H9 (cell line): ENCODE results near the gene HAUS2. TPM values are rescaled to one million over a fixed set of nuclear protein-coding genes. Genes with fewer than 3 reads are reported as not detected.

Experiments used
- DNase-seq: peaks from one replicate; pipeline ENCODE4 v3.0.0-alpha.2; 2017
- H2AFZ ChIP-seq: one replicate; pipeline ENCODE4 v1.6.1; 2013; ENCODE audit warnings: mild to moderate bottlenecking, low read length, control low read depth, moderate library complexity
- H2AK5ac ChIP-seq: 2 replicates; pipeline ENCODE4 v1.6.1; 2013; ENCODE audit warnings: low read length, control low read depth, mixed read lengths; ENCODE audit not compliant: insufficient read length
- H2BK120ac ChIP-seq: one replicate; pipeline ENCODE4 v1.6.1; 2013; ENCODE audit warnings: low read depth, mild to moderate bottlenecking, low read length, control low read depth, inconsistent platforms; ENCODE audit not compliant: poor library complexity, severe bottlenecking
- H2BK12ac ChIP-seq: 2 replicates; pipeline ENCODE4 v1.6.1; 2013; ENCODE audit warnings: low read length, control low read depth, mixed read lengths, low read depth; ENCODE audit not compliant: insufficient read length
- H2BK15ac ChIP-seq: 2 replicates; pipeline ENCODE4 v1.6.1; 2013; ENCODE audit warnings: low read depth, low read length, control low read depth
- H2BK20ac ChIP-seq: one replicate; pipeline ENCODE4 v1.6.1; 2013; ENCODE audit warnings: low read depth, mild to moderate bottlenecking, low read length, control low read depth, inconsistent platforms; ENCODE audit not compliant: poor library complexity, severe bottlenecking
- H2BK5ac ChIP-seq: 2 replicates; pipeline ENCODE4 v1.6.1; 2013; ENCODE audit warnings: low read length, control low read depth, mixed read lengths; ENCODE audit not compliant: insufficient read length
- H3K14ac ChIP-seq: 2 replicates; pipeline ENCODE4 v1.6.1; 2013; ENCODE audit warnings: low read length, control low read depth; ENCODE audit not compliant: insufficient read depth
- H3K18ac ChIP-seq: 2 replicates; pipeline ENCODE4 v1.6.1; 2013; ENCODE audit warnings: low read depth, mild to moderate bottlenecking, mixed read lengths, low read length, control low read depth; ENCODE audit not compliant: insufficient read length
- H3K23ac ChIP-seq: 2 replicates; pipeline ENCODE4 v1.6.1; 2013; ENCODE audit warnings: low read length, control low read depth, mixed read lengths, low read depth; ENCODE audit not compliant: insufficient read length
- H3K23me2 ChIP-seq: 2 replicates; pipeline ENCODE4 v1.6.1; 2013; ENCODE audit warnings: low read depth, mild to moderate bottlenecking, mixed read lengths, low read length, control low read depth; ENCODE audit not compliant: insufficient read length, poor library complexity, severe bottlenecking
- H3K27ac ChIP-seq: 2 replicates; pipeline ENCODE4 v1.5.1; 2013; ENCODE audit warnings: low read length, control low read depth, mixed read lengths, low read depth; ENCODE audit not compliant: insufficient read length
- H3K27me3 ChIP-seq: 2 replicates; pipeline ENCODE4 v1.6.1; 2013; ENCODE audit warnings: low read length, control low read depth, inconsistent platforms; ENCODE audit not compliant: insufficient read depth
- H3K4ac ChIP-seq: 2 replicates; pipeline ENCODE4 v1.6.1; 2013; ENCODE audit warnings: low read depth, mild to moderate bottlenecking, control low read depth, inconsistent platforms, low read length, moderate library complexity
- H3K4me1 ChIP-seq: 2 replicates; pipeline ENCODE4 v1.6.1; 2013; ENCODE audit warnings: low read length, control low read depth, inconsistent platforms; ENCODE audit not compliant: insufficient read depth
- H3K4me2 ChIP-seq: 2 replicates; pipeline ENCODE4 v1.6.1; 2013; ENCODE audit warnings: low read length, control low read depth, mixed read lengths; ENCODE audit not compliant: insufficient read length, insufficient read depth
- H3K56ac ChIP-seq: 2 replicates; pipeline ENCODE4 v1.6.1; 2013; ENCODE audit warnings: low read depth, mild to moderate bottlenecking, mixed read lengths, low read length, control low read depth; ENCODE audit not compliant: insufficient read length
- H3K79me1 ChIP-seq: 2 replicates; pipeline ENCODE4 v1.6.1; 2013; ENCODE audit warnings: low read depth, mild to moderate bottlenecking, moderate library complexity, low read length, control low read depth, inconsistent platforms; ENCODE audit not compliant: insufficient read depth, poor library complexity, severe bottlenecking
- H3K79me2 ChIP-seq: 2 replicates; pipeline ENCODE4 v1.6.1; 2013; ENCODE audit warnings: low read length, control low read depth, inconsistent platforms; ENCODE audit not compliant: insufficient read depth
- H3K9ac ChIP-seq: 2 replicates; pipeline ENCODE4 v1.6.1; 2013; ENCODE audit warnings: low read length, control low read depth, mixed read lengths; ENCODE audit not compliant: insufficient read length; ENCODE audit errors: extremely low read depth
- H3K9me3 ChIP-seq: one replicate; pipeline ENCODE4 v1.6.1; 2013; ENCODE audit warnings: low read depth, low read length, inconsistent platforms; ENCODE audit not compliant: control insufficient read depth
- H3T11ph ChIP-seq: one replicate; pipeline ENCODE4 v1.6.1; 2013; ENCODE audit warnings: mild to moderate bottlenecking, low read length, control low read depth, inconsistent platforms
- H4K20me1 ChIP-seq: one replicate; pipeline ENCODE4 v1.6.1; 2013; ENCODE audit not compliant: control insufficient read depth, insufficient read length, insufficient read depth
- H4K5ac ChIP-seq: 2 replicates; pipeline ENCODE4 v1.6.1; 2013; ENCODE audit warnings: low read depth, mild to moderate bottlenecking, mixed read lengths, low read length, control low read depth; ENCODE audit not compliant: insufficient read length
- H4K8ac ChIP-seq: replicated peaks from 2 replicates; pipeline ENCODE4 v1.6.1; 2013; ENCODE audit warnings: low read length, control low read depth, mixed read lengths, low read depth; ENCODE audit not compliant: insufficient read length
- H4K91ac ChIP-seq: 2 replicates; pipeline ENCODE4 v1.6.1; 2013; ENCODE audit warnings: low read depth, mild to moderate bottlenecking, moderate library complexity, mixed read lengths, low read length, control low read depth; ENCODE audit not compliant: insufficient read length
- H3K27ac Mint-ChIP-seq, 3 experiments: 2 replicates in 2 of 3; 3 replicates in 1 of 3; pipeline ENCODE4 v1.8.0; 2020 to 2021; ENCODE audit warnings: mixed read lengths in 3 of 3, mild to moderate bottlenecking in 1 of 3, moderate library complexity in 1 of 3
- H3K27me3 Mint-ChIP-seq: 2 replicates; pipeline ENCODE4 v1.8.0; 2021; ENCODE audit warnings: low read depth, mild to moderate bottlenecking, moderate library complexity, mixed read lengths
- H3K36me3 Mint-ChIP-seq, 3 experiments: 2 replicates in 2 of 3; 3 replicates in 1 of 3; pipeline ENCODE4 v1.8.0; 2020 to 2021; ENCODE audit warnings: low read depth in 3 of 3, mixed read lengths in 3 of 3; ENCODE audit not compliant: insufficient read depth in 1 of 3
- H3K4me1 Mint-ChIP-seq, 2 experiments: 2 replicates each; pipeline ENCODE4 v1.8.0; 2020; ENCODE audit warnings: mixed read lengths in 2 of 2
- H3K4me3 Mint-ChIP-seq, 2 experiments: 2 replicates in 1 of 2; 3 replicates in 1 of 2; pipeline ENCODE4 v1.8.0; 2020 to 2021; ENCODE audit warnings: mild to moderate bottlenecking in 2 of 2, mixed read lengths in 2 of 2, moderate library complexity in 1 of 2
- H3K9me3 Mint-ChIP-seq, 2 experiments: 2 replicates in 1 of 2; 3 replicates in 1 of 2; pipeline ENCODE4 v1.8.0; 2020; ENCODE audit warnings: mild to moderate bottlenecking in 2 of 2, mixed read lengths in 2 of 2, moderate library complexity in 1 of 2
- CTCF ChIP-seq: fragments of 200-600 bp; sonication (generic); conservative IDR thresholded peaks from 3 replicates; pipeline ENCODE4 v1.8.0; 2021; ENCODE audit warnings: antibody characterized with exemption, mild to moderate bottlenecking
- WGBS: extraction: QIAGEN DNeasy Blood & Tissue Kit; methylation state at CpG from one replicate; pipeline ENCODE4 v1.1.7; 2013; ENCODE audit warnings: missing lambda C conversion rate, low lambda C conversion rate, mixed read lengths; ENCODE audit not compliant: insufficient read length; ENCODE audit errors: extremely low coverage; 5-methylcytosine and 5-hydroxymethylcytosine counted together
- total RNA-seq: library from RNA; stranded (reverse); gene quantifications from 2 replicates; pipeline ENCODE4 v1.2.1, GENCODE V29; 2021

HAUS2 gene
- total RNA-seq, 1 experiment from 2014 or later, result 42.5 TPM

DNA sequence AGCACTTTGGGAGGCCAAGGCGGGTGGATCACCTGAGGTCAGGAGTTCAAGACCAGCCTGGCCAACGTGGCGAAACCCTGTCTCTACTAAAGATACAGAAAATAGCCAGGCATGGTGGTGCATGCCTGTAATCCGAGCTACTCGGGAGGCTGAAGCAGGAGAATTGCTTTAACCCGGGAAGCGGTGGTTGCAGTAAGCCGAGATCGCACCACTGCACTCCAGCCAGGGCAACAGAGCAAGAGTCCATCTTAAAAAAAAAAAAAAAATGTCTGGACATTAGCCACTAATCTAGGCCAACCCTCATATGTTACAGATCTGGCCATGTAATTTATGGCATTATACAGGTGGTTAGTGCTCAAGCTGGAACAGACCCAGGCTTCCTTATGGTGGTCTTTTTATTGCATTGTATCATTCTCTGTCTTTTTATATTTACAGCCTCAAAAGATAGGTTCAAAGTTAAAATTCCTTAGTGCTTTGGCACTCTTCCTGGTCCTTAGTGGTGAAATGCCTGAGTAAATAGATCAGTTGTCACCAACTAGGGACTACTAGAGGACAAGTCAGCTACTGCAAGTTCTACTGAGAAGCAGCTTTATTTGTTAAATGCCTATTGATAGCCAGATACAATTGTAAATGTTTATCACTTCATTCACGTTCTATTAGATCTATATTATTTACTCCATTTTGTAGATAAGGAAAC, 42.7 kb downstream of the HAUS2 start:
- no peak overlapping the region for H2AK5ac ChIP-seq
- DNase-seq, result no peak

More for the DNA sequence above, 42.7 kb downstream of the HAUS2 start:
- Histone ChIP-seq H2BK20ac (no peak overlapping the region), H2BK120ac (no peak overlapping the region), H3K14ac (no peak overlapping the region), H4K5ac (no peak overlapping the region), H3K18ac (no peak overlapping the region), H3K4me1 (no peaks in the 10 kb centered on the region), H4K20me1 (no peaks in the 10 kb centered on the region), H2BK15ac (no peak overlapping the region), H3K4ac (no peak overlapping the region), H3K4me2 (no peak overlapping the region), H3K56ac (no peak overlapping the region), H4K8ac (no peak overlapping the region), H3K9ac (no peak overlapping the region), H3K23ac (no peak overlapping the region), H3K23me2 (no peaks in the 10 kb centered on the region), H2BK12ac (no peak overlapping the region), H3K79me2 (no peaks in the 10 kb centered on the region), H3K27me3 (no peaks in the 10 kb centered on the region), H2AFZ (no peak overlapping the region), H3K9me3 (no peaks in the 10 kb centered on the region), H3K79me1 (no peaks in the 10 kb centered on the region), H4K91ac (no peak overlapping the region), H2BK5ac (no peak overlapping the region), H3K27ac (no peak overlapping the region), H3T11ph (no peak overlapping the region)
- H3K9me3 Mint-ChIP-seq, result no peaks in the 10 kb centered on the region
- TF ChIP-seq CTCF, result peak; percentile 61
- H3K27me3 Mint-ChIP-seq, result no peaks in the 10 kb centered on the region
- no peak overlapping the region for H3K27ac Mint-ChIP-seq
- H3K4me3 Mint-ChIP-seq, result no peak overlapping the region
- peaks cover 12 to 15% of the 10 kb centered on the region in 2 experiments for H3K4me1 Mint-ChIP-seq
- peaks cover 0 to 7% (median 0%) of the 10 kb centered on the region in 3 experiments; a peak in 3 of 7 replicates for H3K36me3 Mint-ChIP-seq
- WGBS, result no CpG with 5 or more reads among the region's 10 CpGs
